HFF-Myc (cell line): ENCODE results near the gene ANTKMT.

ENCODE experiments used
- DNase-seq: peaks from one replicate; pipeline ENCODE4 v3.0.0-alpha.2; 2011; ENCODE audit warnings: low read depth; ENCODE audit errors: extremely low read depth
- H3K4me3 ChIP-seq: replicated peaks from 2 replicates; pipeline ENCODE4 v1.5.1; 2011; ENCODE audit warnings: low read depth, mild to moderate bottlenecking, control low read depth, low read length
- CTCF ChIP-seq: IDR thresholded peaks from 2 replicates; pipeline ENCODE4 v1.5.1; 2012; ENCODE audit warnings: mild to moderate bottlenecking, low read depth, low read length, control low read depth; ENCODE audit errors: missing control alignments

ANTKMT gene

GRCh38 chr16:730666-731509, 9.9 kb downstream of the ANTKMT start:
- no peak for DNase-seq
- no peak for TF ChIP-seq CTCF
- no peak overlapping the region for H3K4me3 ChIP-seq

- no peak for DNase-seq
- TF ChIP-seq CTCF, result no peak
Observed at GRCh38 chr16:732332-732731, 11.4 kb downstream of the ANTKMT start.

GRCh38 chr16:732936-733335, 12.0 kb downstream of the ANTKMT start:
- no peak for TF ChIP-seq CTCF
- DNase-seq, result no peak
- no peak overlapping the region for H3K4me3 ChIP-seq

More at GRCh38 chr16:732332-732731, 11.4 kb downstream of the ANTKMT start:
- no peak overlapping the region for H3K4me3 ChIP-seq

- no peak for DNase-seq
- H3K4me3 ChIP-seq, result no peak overlapping the region
- peak; percentile 57 for TF ChIP-seq CTCF
Observed at GRCh38 chr16:733382-734207, 12.6 kb downstream of the ANTKMT start.

GRCh38 chr16:734208-734980, 13.4 kb downstream of the ANTKMT start:
- DNase-seq, result no peak
- TF ChIP-seq CTCF, result no peak
- no peak overlapping the region for H3K4me3 ChIP-seq
